GM12801 (cell line): Measurements from ENCODE around the gene TBATA.

Source experiments
- TF ChIP-seq, protein P1 (sequence below): IDR thresholded peaks from one replicate; pipeline ENCODE4 v1.5.1; 2011; ENCODE audit warnings: control low read depth; ENCODE audit not compliant: insufficient read length; ENCODE audit errors: extremely low read depth

Gene TBATA

DNA sequence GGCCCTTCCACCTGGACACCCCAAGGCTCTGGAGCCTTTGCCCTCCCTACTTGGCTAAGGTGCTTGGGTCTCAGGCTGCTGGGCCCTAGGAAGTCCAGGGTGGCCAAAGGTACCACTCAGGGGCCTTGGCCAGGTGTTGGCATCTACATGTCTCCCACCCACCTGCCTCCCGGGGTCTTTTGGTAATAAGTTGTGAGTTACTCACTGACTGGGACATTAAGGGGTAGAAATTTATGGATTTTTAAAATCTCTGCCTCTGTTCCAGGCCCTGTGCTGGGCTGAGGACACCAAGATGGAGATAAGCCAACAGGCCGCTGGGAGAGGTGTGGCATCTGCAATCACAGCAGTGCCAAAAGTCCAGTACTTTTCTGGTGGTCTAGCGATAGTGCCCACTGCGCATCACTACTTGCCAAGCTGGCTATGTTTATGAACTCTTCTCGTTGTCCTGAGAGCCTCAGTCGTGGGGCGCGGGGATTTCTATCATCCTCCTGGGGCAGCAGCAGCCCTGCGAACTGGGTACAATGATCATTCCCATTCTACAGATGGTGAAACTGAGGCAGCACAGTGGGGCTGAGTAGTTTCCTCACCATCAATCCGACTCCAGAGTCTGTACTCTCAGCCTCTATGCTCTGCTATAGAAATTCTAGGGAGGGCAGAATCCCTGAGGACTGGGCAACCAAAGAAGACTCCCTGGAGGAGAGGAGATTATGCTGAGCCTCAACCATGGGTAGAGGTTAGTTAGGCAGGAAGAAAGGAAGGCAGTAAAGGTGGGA, 36.2 kb downstream of the TBATA start:
- TF ChIP-seq, protein P1, sequence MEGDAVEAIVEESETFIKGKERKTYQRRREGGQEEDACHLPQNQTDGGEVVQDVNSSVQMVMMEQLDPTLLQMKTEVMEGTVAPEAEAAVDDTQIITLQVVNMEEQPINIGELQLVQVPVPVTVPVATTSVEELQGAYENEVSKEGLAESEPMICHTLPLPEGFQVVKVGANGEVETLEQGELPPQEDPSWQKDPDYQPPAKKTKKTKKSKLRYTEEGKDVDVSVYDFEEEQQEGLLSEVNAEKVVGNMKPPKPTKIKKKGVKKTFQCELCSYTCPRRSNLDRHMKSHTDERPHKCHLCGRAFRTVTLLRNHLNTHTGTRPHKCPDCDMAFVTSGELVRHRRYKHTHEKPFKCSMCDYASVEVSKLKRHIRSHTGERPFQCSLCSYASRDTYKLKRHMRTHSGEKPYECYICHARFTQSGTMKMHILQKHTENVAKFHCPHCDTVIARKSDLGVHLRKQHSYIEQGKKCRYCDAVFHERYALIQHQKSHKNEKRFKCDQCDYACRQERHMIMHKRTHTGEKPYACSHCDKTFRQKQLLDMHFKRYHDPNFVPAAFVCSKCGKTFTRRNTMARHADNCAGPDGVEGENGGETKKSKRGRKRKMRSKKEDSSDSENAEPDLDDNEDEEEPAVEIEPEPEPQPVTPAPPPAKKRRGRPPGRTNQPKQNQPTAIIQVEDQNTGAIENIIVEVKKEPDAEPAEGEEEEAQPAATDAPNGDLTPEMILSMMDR, result no peak

DNA sequence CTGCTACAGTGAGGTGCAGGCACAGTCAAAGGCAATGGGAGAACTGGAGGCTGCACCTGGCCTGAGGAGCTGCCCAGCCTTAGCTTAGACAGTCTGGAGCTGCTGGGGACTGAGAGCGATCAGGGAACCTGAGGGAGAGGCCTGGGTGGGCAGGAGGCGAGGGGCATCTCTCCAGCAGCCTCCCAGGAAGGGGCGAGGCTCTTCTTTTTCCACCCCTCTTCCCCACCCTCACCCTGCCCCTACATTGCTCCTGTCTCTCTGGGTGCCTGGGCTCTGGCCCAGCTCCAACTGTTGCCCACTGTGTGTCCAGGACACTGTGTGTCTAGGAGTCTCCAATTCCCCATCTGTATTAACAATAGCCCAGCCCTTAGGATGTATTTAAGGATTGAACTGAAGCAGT, 36.9 kb downstream of the TBATA start:
- TF ChIP-seq, protein P1, result no peak

DNA sequence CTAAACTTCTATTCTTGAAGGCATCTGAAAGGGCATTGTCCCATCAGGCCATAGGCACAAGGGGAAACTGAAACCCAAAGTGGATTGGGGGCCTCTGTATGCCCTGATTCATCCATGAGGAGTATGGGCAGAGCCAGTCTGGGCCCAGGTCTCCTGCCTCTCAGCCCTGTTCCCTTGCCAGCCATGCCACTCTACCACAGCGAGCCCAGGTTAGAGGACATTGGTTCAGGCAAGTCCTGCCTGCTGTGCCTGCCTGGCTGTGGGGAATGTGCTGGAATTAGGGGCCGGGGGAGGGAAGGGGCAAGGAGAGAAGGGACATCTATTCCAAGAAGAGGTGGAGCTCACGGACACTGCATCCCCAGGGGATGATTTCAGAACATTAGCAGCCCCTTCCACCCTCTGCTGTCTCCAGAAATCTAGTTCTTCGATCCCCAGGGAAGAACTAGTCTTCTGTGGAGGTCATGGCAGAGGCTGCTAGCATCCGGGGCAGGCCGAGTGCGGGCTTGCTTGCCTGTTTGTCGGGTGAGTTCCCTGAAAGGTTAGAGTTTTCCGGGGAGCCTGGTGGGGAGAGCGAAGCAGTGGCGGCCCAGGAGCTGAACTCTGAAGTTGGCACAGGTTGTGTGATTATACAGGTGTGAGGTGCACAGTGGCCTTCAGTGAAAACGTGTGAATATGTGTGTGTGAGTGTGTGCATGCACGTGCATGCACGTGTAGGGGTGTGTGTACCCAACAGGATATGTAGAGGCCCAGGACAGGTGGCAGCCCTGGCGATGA, 37.8 kb downstream of the TBATA start:
- TF ChIP-seq, protein P1, result no peak

DNA sequence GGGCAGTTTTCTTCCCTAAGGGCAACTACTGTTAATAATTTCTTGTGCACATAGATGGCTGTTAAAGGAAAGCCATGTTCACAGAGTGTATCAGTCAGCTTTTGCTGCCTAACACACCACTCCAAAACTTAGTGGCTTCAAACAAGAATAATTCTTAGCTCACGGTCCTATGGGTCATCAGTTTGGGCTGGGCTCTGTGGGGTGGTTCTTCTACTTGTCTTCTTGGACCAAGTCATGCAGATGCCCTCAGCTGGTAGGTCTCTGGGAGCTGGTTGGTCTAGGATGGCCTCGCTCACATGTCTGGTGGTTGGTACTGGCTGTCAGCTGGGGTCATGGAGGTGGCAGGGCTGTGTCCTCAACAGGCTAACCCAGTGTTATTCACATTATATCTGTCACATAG, 39.6 kb downstream of the TBATA start:
- TF ChIP-seq, protein P1, result no peak

DNA sequence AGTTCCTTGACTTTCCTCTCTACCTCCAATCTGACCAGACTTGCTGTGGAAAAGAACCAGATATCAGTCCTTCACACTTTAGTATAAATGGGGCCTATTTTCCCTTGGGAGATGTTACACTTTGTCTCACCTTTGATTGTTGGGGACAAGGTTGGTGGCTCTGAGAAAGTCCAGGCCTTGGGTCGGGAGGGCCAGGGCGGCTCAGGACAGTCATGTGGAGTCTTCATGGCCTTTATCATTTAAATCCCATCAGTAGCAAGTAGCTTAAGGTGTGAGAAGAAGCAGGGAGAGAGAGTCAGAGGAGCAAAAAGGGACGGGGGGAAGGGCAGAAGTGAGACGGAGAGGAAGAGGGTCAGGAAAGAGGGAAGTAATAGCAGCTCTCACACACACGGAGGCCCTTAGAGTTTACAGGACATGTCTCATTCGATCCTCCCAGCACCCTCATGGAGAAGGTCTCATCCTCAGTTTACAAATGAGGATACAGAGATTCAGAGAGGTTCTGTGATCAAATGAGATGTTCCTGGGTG, 40.5 kb downstream of the TBATA start:
- TF ChIP-seq, protein P1, result no peak

DNA sequence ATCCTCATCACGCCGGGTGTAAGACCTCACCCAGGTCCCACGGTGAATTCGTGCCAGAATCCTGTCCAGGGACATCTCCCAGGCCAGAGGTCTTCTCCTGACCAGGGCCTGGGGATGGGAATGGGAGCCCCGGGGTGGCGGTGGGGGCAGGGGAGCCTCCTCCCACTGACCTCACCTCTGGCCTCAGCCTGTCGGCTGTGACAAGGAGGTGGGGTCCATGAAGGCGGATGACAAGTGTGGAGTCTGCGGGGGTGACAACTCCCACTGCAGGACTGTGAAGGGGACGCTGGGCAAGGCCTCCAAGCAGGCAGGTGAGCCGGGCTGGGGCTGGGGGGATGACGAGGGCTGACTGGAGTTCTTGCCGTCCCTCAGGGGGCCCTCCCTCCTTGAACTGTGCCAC, 41.3 kb downstream of the TBATA start:
- TF ChIP-seq, protein P1, result no peak

DNA sequence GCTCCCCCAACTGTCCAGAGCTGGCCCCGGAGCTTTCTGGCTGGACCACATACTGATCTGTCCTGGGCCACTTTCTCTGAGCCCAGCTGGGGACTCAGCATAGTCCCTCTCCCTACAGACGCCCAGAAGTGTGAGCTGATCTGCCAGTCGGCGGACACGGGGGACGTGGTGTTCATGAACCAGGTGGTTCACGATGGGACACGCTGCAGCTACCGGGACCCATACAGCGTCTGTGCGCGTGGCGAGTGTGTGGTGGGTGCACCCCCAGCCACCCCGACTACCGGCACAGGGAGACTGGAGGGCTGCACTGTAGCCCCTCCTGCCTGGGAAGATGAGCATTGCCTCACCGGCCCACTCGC, 41.8 kb downstream of the TBATA start:
- TF ChIP-seq, protein P1, result no peak
